Epithelial cell of prostate (primary cell): ENCODE data around the gene KIAA1614.
A peak's percentile ranks its signal among the peaks of the same experiment; 100 is the strongest.

Source experiments
- DNase-seq: peaks from one replicate; pipeline ENCODE4 v3.0.0-alpha.2; 2011; ENCODE audit warnings: low read depth, low spot score
- H3K27ac ChIP-seq: fragments of 450-650 bp; 2 replicates; pipeline ENCODE4 v1.5.1; 2017; ENCODE audit warnings: mild to moderate bottlenecking

Gene KIAA1614

DNA sequence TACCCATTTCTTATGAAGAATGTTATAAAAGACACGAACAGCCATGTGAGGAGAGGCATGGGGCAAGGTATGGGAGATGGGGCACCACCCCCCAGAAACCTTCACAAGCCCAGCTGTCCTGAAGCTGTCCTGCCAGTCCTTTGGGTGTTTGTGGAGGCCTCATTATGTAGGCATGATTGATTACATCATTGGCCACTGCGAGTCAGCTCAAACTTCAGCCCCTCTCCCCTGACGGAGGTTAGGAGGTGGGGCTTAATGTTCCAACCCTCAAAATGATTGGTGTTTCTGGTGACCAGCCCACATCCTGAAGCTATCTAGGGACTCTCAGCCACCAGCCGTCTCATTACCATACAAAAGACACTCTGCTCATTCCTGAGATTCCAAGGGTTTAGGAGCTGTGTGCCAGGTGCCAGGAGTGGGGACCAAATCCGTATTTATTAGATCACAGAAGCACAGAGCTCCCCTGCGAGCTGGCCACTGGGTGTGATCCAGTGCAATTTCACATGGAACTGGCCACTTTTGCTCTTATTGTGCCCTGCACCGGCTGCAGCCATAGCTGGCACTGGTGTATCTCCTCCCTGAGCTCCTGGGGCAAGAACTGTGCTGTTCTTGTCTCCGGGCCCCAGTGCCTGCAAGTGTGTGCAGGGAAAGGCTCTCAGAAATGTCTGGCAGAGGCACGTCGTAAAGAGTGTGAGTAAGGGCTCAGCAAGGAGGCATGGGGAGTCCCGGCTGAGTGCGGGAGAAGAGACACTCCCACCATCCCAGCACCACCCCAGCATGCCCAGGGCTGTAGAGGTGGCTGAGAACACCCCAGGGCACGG, 10.5 kb downstream of the KIAA1614 start:
- peak overlapping the region; percentile 10 for H3K27ac ChIP-seq
- peak; percentile 6 for DNase-seq

DNA sequence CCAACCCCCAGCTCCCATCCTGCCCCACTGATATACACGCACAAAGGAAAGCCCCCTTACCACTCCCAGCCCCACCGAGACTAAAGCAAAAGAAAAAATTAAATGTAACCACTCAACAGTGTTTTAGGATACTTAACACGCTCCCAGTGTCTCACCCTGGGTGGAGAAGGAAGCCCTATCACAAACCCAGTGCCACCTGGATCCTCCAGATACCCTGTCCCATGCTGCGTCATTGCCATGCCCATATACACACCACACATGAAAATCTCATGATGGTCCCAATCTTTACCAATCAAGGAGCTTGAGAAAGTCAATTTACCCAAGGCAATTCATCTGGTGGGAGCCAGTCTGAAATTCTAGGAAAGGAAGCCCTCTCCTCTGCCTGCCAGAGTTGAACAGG, 11.2 kb downstream of the KIAA1614 start:
- no peak for DNase-seq
- H3K27ac ChIP-seq = peak overlapping the region; percentile 10

DNA sequence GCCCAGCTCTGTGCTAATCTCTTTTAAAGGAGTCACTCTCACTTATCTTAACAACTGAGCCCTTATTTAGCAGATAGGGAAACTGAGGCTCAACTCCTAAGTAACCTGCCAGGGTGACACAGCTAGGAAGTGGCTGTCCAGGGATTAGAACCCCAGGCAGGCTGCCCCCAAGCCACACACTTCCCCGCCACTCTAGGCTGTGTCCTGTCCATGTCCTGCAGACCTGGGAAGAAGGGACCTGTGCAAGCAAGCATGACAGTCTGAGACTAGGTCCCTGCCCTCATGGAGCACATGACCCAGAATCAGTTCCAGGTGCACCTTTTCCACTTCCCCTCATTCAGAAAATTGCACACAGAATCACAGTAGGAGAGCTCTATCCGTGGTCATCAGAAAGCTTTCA, 12.2 kb downstream of the KIAA1614 start:
- no peak overlapping the region for H3K27ac ChIP-seq
- no peak for DNase-seq

DNA sequence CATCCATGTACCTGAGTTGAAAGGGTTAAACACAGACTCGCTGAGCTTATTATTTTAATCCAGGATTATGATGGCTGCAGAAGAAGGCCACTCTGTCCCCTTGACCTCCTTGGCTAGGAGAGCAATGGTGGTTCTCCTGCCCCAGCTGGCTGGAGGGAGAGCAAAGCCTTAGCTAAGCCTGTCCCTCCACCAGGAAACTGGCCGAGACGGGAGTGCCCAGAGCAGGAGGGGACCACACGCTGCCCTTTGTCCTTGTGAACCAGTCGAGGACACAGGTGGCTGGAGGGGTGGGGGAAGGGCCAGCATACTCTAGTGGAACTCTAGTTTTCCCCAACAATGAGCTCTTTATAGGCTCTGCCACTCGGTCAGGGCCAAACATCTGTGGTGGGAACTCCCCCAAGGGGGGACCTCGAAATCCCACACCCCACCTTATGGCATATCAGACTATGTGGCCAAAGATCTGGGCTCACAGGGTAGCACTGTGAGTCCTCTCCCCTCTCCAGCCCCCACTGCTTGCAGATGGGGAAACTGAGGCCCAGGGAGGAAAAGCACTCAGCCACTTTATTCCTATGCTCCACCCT, 12.9 kb downstream of the KIAA1614 start:
- no peak overlapping the region for H3K27ac ChIP-seq
- no peak for DNase-seq

DNA sequence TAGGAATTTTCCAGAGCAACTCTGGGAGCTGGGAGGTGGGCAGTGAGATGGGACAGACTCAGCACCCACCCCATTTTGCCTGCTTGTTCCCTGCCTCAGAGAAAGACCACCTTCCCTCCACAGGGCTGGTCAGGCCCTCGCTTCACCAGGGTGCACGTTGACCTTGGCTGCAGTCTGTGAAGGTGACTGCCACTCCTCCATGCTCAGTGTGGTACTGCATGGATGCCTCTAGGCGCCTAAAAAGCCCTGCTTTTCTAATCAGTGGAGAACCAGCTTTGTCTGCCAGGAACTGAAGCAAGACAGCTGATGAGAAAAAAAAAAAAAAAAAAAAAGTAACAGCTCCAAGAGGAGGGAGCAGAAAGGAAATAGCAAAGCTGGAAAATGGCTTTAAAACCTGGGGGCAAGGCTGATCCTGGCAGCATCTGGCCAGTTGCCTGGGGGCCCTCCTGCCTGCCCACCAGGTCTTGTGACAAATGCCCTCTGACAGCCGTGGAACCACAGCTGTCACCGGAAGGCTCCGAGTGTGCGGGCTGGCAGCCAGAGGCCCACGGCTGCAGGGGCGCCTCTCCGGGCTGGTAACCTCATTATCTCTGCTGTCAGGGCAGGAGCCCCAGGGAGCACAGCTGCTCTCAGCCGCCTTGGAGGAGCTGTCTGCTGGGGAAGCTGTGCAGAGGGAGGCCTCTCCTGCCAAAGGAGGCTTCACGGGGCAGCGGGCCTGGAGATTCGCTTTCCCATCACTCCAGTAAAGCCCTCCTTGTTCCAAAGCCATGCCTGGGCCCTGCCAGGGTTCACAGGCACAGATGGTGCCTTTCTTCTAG, 13.7 kb downstream of the KIAA1614 start:
- no peak for DNase-seq
- no peak overlapping the region for H3K27ac ChIP-seq

DNA sequence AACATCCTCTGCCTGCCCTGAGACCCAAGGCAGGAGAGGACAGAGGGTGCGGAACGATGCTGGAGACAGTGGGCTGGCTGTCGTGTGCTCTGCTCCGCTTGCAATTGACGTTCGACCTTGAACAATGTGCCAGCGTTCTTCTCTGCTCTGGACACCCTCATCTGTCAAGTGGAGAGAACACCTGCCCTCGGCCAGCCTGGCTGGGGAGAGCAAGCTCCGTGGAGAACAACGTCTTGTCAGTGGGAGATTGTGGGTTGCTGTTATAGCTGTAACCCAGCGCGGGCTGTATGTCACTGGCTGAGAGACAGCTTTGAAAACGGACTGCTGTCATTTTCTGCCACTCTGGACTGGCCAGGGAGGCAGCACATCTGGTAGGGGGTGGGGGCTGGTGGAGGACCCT, 14.7 kb downstream of the KIAA1614 start:
- no peak overlapping the region for H3K27ac ChIP-seq
- DNase-seq = no peak

DNA sequence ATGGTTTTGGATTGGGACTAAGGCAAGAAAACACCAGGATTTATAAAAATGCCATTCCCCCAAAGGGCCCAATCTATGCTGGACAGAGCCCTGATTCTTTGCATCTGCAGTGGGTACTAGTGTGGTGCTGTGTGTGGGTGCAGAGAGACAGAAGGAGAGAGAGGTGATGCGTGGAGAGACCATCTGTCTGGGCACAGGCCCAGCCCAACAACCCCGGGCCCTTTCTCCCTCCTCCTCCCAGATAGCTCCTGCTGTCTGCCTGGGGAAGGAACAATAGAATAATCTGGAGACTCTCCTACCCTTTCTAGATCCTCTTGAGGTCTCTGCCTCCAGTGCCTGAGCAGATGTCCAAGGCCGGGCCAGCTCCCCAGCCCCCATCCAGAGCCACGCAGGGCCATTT, 15.1 kb downstream of the KIAA1614 start:
- H3K27ac ChIP-seq = no peak overlapping the region
- DNase-seq = no peak

DNA sequence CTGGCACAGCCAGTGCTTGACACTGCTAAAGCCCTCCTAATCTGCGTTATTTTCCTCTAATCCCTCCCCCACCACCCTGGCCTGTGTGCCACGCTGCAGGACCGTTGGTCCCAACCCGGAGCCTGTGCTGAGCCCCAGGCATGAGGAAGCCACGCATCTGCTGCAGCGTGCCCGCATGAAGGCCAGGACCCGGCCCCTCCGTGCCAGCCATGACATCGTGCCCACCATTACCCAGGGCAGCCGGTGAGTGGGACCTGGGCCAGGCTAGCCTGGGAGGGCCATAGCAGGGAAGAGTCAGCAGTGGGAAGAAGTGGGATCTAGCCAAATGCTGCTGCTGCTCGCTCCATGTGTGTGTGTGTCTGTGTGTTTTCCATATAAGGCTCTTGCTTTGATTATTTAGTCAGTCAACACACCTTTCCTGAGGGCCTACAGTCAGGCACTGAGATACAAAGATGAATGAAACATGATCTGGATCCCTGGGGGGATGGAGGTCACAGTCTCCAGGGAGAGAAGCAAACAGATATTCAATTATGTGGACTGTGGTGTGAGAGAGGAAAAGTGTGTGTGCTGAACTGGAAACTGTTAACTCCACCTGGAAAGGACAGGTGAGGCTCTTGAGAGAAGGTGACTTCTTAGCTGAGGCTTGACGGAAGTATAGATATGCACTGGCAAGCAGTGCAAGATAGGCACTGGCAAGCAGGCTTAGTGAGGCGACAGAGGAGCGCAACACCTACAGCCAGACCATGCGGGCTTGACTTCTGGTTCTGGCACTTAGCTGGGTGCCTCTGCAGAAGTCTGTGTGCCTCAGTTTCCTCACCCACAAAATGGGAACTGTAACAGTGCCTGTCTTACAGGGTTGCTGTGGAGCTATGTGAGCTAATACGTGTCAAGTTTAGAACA, 15.9 kb downstream of the KIAA1614 start:
- no peak for DNase-seq
- H3K27ac ChIP-seq = no peak overlapping the region

DNA sequence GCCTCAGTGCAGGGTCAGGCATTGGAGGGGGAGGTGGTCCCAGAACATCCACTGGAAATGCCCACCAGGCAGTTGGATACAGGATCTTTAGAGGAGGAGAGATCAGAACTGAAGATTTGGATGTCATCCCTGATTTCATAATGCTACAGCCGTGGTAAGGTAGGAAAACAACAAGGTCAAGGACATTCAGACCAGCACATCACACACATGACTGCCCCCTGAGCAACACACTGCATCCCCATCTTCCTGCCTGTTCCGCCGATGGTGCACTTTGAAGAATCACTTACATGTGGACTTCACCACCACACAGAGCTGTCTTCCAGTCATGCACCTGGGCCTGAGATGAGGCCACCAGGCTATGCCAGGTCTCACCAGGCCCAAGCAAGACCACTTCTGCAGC, 16.7 kb downstream of the KIAA1614 start:
- DNase-seq = no peak
- no peak overlapping the region for H3K27ac ChIP-seq

DNA sequence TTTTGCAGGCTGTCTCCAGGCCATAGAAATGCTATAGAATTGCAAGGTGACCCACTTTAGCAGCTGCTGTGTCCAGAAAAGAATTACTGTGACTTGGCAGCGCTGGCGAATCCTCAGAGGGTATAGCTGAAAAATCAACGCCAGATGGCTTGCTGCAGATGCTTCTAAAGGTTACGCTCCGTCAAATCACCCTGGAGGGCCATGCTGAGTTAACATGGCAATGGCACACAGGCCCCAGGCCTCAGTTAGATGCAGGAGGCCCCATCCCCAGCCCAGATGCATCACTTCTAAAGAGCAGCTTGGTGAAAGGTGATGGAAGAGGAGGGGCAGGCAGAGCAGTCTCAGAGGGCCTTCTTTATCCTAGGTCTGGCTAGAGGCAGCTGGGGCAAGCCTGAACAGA, 18.0 kb downstream of the KIAA1614 start:
- H3K27ac ChIP-seq = no peak overlapping the region
- DNase-seq = no peak

DNA sequence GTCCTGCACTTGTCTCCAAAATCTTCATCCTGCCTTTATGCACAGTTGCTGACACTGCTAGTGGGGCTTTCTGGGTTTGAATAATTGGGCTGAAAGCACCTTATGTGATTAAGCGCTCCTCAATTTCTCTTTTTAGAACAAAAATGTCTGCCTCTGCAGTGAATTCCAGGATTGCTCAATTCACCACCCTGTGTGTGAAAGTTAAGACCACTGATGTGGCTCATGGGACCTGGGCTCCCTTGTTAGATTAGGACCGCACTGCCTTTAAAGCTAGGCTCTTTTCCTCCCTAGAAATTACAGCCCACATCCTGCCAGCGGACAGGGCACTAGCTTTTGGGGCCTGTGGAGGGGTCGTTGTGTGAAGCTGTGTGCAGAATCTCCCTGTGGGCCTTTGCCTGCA, 18.8 kb downstream of the KIAA1614 start:
- no peak for DNase-seq
- H3K27ac ChIP-seq = no peak overlapping the region

DNA sequence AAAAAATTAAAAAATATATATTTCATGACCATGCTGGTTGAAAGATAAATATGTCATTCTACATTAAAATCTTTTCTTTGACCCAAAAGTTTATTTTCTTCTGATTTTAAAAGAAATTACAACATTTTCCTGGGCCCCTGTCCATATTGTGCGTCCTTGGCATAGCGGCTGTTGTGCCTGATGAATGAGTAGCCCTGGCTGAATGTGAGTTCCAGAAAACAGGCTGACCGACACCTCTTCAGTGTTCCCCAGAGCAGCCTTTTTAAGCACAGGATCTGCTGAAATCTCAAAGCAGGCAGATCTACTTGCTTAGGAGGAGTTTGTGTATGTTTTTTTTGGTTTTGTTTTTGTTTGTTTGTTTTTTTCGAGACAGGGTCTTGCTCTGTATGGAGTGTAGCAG, 19.7 kb downstream of the KIAA1614 start:
- no peak overlapping the region for H3K27ac ChIP-seq
- no peak for DNase-seq

DNA sequence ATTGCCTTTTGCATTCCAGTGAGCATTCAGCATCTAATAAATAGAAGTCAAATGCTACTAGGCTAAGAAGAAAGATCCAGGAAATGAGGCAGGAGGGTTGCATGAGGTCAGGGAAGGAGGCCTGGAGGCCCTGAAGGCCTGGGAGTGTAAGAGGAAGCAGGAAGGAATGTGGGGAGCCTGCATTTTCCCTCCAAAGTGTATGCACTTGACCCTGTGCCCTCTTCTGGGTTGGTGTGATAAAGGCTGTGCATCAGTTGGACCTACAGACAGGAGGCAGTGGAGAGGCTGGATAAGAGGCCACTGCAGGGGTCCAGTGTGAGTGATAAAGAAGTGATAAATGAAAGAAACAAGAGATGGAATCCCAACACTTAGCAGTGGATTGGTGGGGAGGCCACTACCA, 20.4 kb downstream of the KIAA1614 start:
- no peak for DNase-seq
- no peak overlapping the region for H3K27ac ChIP-seq

DNA sequence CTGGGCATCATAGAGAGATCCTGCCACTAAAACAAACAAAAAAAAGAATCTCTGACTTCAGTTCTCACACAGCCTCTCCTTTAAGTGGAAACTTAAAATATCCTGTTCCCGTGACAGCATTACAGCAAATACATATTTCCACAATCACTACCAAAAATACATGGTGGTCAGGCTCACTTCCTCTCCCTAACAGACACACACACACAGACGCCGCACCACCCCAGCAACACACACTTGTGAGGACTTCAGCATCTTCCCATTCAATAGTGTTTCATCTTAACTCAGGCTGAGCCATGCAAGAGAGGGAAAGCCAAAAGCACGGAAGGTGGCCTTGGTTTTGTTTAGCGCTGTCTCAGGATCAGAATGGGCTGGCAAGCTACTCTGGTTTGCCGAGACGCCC, 21.9 kb downstream of the KIAA1614 start:
- H3K27ac ChIP-seq = no peak overlapping the region
- DNase-seq = no peak

DNA sequence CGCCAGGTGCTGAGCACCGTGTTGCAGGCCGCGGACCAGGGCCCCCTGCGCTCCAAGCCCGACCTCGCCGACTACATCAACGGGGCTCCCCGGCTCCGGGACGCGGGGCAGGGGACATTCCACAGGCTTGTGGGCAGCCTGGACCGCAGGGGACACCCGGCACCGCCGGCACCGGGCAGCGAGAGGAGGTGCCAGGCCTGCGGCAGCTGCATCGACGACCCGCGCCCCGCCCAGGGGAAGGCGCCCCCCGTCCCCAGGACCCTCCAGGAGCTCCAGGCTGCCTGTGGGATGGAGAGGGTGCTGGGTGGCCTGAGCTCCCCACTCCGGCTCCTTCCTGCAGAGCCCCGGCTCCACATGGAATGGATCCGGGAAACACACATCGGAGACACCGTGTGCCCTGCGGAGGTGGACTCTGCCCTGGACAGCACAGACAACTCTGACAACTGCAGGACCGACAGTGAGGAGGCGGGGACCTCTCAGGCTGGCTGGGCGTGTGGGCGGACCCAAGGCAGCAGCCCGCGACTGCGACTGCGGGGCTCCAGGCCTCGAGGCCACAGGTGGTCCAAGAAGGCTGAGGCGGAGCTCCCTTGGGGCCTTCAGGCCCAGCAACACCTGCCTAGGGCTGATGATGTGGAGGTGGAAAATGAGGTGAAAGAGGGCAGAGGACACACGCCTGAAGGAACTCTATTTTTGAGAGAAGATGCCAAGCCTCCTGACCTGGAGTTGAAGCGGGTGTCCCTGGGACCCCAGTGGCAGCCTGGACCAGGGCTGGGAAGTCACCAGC, 22.8 kb downstream of the KIAA1614 start:
- no peak overlapping the region for H3K27ac ChIP-seq
- no peak for DNase-seq

DNA sequence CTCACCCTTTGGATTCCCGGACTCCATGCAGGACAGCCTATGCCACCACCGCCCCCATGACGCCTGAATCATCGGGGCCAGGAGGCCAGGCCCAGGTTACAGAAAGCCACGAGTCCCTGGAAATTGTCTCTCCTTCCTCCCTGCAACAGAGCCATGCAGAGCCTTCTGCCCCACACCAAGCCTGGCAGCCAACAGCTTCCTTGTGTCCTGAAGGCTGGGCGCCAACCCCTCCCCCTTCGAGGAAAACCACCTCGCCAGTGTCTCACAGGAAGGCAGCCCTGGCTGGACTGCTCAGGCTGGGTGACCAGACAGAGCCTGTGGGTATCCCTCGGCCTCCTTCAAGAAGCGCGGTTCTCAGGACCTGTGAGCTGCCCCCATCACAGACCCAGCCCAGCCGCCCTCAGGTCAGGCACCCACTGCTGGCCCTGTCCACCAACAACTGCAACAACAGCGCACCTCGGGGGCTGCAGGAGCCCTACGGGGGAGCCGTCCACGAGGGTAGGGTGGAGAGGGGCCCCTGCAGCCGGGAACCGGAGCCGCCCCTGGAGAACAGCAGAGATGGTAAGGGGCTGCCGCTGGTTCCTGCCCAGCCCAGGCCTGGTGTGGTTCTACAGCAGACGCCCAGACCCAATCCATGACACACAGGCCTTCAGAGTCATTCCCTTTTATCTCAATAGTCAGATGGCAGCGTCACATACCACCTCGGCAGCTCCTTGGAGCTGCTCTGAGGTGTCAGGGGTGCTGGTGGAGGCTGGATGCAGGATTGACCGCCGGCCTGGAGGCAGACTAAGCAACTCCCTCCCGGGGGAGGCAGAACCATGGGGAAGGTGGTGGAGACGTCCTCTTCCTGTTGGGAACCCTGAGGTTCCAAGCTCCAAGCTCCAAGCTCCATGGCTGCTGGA, 23.7 kb downstream of the KIAA1614 start:
- no peak overlapping the region for H3K27ac ChIP-seq
- no peak for DNase-seq

DNA sequence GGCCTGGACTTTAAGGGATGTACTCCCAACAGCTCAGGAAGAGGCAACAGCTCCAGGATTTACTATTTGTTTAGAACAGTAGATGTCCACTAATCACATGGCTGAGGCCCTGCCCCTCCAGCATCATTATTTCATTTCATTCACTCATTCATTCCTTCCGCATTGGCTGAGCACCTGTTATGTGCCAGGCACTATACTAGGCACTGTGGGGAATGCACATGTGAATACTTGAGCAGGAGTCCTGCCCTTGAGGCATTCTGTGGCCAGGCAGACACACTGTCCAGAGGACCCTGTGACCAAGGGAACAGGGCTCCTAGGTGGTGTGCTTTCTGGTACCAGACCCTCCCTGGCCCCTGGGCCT, 24.3 kb downstream of the KIAA1614 start:
- no peak for DNase-seq

DNA sequence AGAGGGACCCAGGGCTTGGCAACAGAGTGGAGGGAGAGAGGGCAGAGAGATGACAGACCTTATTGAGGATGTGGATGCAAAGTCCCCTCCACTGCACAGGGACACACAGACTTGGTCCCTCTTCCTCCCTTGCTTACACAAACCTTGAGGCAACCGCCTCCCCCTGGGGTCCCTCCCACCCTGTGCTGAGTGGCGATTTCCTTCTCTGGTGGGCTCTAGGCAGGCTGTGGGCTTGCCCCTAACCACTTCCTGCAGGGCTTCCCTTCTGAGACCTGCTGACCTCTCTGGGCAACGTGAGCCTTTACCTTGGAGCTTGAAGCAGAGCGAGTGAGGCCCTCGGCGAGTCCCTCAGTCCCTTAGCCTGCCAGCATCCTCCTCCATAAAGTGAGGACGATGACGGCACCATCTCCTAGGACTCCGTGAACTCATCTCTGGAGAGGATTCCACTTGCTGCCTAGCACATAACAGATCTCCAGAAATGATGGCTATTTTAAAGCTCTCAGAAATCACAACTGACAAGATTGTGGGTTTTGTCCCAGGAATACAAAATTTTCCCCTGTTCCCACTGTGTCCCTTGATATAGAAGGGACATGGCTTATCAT, 25.0 kb downstream of the KIAA1614 start:
- no peak for DNase-seq
- H3K27ac ChIP-seq = no peak overlapping the region

More for the DNA sequence above, 24.3 kb downstream of the KIAA1614 start:
- H3K27ac ChIP-seq = no peak overlapping the region
